ENCODE data around the gene TUBA4B.
A peak's percentile ranks its signal among the peaks of the same experiment; 100 is the strongest.

TUBA4B gene

DNA sequence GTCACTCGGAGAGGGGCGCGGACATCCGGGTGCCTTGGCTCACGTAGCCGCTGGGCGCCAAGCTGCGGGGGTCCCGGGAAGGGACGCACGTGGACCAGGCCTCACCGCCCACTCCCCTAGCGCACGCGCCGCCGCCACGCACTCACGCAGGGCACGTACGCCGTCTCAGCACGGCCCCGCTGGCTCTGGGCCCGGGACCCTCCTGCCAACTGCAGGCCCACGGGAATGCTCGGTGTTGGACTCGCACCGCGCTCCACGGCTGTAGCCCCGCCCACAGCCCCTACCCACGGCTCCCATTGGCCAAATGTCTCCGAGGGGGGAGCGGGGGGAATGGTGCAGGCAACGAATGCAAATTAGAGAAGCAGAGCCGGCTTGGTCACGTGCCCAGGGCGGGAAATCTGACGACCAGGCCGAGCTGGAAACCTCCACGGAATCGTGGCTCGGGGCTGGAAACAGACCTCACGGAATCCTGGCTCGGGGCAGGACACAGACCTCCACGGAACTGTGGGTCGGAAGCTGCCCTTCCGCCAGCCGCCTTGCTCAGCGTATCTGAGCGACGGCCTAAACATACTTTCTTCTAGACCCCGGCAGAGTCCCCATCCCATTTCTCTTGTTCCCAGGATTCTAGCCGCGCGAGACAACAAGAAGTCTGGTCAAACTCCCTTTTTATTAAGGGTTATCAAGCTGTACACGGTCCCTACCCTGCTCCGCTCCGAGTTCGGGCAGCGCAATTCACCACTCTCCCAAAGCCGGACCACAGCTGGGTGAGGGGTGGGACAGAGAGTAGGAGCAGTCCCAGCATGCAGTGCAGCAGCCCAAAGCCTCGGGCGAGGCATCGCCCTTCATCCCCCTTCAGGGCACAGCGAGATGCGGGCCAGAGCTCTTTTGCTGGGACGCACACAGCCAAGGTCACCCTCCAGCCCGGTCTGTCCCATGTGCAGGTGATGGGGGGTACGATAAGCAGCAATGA, 34.0 kb upstream of the TUBA4B start, which contains the start of gene ABCB6:
ABCB6 (minus strand) TSS at position 227 of the 970 bp plus-strand sequence. CDS start 285 bp downstream, outside the sequence.
- DNase-seq (ENCODE audit: low read depth) = no peak

DNA sequence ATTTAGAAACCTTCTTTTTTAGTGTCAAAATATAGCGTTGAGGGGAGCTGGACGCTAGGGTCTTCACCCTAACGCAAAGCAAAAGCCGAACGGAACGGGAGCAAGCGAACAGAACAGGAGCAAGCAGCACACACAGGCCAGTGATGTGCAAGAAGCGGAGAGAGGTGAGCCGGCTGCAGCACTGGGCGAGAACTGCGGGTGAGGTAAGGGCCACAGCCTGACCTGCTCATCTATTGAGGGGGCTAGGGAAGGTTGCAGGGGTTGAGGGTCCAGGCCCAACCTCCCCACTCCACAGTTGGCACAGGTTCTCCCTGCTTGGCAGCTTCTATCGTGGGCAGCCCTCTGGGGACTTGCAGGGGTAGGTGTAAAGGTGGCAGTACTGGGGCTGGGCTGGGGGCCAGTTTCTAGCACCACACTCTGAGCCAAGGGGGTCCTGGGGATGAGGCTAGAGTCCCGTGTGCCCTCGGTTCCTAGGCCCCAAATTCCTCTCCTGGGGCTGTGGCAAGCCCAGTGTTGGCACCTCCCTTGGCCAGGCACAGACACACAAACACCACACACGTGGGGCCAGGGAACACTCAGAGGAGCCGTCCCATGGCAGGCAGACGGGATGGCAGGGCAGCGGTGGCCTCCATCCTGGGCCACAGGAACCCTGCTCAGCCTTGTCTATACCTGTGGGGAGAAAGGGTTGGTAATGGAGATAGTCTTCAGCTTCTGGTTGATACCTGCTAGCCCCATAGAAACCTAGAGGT, 33.1 kb upstream of the TUBA4B start:
- DNase-seq (ENCODE audit: low read depth) = no peak

DNA sequence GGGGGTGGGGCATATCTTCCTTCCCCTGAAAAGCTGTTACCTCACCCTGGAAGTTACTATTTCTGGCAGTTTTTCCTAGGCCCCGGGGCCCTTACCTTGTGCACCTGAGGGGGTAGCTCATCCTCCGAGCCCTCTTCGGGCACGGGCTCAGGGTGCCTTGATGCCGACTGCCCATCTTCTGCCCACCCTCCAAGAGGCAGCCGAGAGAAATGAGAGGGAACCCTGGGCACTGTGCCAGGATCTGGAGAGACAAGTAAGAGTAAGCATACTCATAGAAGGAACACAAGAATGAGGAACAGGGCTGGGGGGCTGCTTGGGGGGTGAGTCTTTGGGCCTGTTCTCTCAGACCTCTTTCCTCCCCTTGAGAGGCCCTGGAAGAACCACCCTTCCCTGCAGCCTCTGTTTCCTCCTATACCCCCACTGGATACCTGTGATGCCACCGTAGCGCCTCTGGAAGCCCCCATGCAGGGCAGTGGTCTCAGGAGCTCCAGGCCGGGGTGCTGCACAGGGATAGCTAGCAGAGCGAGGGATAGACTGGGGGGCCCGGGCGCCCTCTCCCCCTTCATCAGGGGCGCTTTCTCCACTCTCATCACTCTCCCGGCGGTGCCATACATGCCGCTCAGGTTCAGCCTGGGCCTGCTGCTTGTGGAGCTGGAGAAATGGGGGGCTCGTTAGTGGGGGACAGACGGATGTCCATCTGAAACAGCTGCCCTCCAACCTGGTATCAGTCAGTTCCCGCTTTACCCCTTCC, 32.2 kb upstream of the TUBA4B start:
- no peak for DNase-seq (ENCODE audit: low read depth)

DNA sequence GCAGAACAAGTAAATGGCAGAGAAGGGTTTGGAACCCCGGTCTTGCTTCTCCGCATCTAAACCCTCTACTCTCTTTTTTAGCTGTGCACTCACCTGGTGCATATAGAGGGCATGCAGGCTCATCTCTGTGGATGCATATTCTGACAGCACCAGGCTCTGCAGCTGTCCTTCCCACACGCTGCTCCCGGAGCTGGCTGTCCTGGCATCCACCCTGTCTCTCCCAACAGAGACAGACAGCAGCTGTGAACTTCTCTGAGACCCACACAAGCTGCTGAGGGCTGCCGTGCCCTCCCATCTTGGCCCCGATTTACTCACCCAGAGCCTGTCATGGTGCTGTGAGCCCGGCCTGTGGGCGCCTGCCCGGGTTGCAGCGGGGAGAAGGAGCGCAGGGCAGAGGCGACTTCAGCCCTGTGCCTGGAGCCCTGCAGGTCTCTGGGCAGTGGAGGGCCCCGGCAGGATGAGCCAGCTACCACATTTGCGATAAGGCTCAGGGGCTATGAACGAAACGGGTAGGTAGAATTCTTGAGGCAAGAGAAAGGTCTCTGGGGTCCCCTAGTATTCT, 31.0 kb upstream of the TUBA4B start:
- no peak for DNase-seq (ENCODE audit: low read depth)

DNA sequence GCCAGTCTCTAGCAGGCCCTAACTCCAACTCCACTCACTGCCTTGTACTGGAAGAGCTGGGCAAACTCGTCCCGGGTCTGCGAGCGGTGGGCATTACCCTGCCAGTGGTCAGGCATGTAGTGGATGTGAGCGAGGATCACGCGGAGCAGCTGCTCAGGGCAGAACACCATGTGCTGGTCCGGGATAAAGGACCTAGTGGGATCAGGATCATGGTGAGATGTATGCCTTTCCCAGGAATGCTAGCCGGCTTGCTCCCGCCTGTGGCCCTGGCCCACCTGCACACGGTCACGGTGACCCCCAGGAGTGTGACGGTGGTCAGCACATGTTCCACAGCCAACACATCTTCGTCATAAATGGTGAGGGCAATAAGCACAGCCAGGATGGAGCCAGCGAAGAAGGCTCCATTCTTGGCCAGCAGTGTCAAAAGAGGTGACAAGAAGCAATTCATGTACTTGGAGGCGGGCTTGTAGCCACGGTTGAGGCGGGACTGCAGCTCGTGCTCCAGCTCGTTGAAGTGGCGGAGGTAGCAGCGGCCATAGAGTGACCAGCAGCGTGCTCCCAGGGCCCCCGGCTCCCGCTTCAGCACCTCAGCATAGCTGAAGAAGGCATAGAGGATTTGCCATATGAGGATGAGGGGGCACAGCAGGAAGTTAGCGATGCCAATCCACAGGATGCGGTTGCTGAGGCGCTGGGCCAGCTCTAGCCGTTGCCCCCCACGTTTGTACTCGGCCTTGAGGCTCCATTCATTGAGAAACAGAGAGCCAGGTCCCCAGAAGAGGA, 29.0 kb upstream of the TUBA4B start:
- no peak for DNase-seq (ENCODE audit: low read depth)

DNA sequence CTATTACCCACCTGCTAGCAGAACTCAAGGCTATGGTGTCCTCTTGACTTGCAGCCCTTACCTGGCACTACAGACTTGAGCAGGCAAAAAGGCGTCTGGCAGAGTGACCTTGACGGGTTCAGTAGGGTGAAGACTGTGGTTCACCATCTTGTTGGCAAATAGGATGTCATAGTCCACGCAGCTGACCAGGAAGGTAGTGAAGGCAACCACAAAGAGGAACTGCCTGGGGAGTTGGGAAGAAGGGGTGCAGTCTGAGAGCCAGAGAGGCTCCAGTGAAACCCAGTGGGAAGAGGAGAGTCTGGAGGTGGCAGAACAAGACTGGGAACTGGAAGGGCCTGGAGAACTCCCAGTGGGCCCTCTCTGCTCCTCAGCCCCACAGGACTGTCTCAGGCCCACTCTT, 27.7 kb upstream of the TUBA4B start:
- DNase-seq (ENCODE audit: low read depth) = no peak

DNA sequence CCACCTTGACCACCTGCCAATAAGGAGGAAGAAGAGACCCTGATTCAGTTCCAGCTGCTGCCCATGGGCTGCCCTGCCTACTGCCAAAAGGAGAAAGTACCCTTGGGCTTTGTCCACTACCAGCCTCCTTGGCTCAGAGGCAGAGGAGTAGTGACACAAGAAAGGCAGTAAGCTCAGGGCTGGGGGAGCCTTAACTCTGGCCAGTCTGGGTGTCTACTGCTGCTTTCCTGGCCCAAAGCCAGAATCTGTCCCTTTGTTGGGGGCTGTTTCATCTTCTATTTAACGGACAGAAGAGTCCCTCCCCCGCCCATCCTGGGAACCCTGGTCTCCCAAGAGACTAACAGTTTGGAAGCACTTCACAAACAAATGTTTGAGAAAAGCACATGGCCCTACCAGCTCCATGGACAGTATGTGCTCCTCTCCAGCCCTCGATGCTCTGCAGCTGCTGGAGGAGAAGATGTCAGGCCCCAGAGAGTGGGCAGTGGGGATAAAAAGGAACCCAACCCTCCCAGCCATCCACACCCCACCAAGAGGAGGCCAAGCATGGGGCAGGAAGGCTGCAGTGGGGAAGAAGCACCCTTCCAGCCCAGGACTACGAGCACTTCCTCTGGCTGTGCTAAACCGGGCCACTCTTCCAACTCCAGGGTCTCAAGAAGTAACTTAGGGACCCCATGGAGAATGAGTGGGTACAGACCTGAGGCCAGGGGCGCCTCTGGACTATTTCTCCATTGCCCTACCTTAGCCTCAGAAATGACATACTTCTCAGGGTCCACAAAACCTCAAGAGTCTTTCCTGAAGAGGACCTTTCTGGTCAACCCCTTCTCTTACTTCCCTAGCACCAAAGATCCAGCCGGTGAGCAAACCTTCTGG, 24.8 kb upstream of the TUBA4B start:
- no peak for DNase-seq (ENCODE audit: low read depth)

DNA sequence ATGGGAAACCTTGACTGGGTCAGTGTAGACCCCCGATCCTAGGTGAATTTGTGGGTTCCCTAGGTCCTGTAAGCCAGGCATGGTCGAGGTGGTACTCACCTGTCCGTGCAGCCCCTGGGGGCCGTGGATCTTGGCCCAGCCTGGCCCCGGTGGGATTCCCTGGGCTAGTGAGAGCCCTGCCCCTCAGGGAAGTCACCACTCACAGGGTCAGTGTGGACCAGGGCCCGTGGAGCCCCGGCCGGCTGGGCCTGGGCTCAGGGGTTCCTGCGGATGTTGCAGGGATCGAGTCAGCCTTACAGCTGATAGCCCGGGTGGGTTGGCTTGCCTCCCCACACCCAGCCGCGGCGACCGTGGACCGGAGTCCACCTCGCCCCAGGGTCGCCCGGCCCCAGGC, 24.1 kb upstream of the TUBA4B start:
- no peak for DNase-seq (ENCODE audit: low read depth)

DNA sequence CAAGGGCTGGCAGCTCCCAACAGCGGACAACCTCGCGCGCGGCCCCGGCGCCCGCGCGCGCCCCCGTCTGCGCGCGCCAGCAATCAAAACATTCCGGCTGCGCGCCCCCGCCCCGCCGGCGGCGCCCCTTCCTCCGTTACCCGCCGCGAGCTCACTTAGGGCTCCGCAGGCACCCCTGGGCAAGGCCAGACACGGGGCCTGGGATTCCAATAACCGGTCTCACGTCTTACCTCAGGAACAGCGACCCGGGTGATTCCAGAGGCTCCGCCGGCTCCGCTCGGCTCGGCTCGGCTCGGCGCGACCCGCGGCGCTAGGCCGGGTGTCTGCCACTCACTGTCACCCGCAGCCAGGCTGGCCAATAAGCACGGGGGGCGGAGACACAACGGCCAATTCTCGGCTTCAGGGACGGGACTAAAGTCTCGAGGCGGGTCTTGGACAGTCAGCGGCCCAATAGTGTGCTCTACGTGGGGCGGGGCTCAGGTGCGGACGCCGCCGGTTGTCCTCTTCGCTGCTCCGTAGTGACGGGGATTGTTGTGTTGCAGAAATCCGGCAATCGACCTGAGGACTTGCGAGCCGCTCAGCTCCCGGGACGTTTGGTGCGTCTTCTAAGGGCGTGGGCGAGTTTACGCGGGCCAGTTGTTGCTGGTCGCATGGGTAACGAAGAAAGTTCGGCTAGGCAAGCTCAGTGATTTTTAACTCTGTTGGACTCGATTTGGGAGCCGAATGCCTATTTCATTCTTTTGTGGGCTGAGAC, 23.6 kb upstream of the TUBA4B start, which contains the start of the genes ANKZF1 and ATG9A:
ANKZF1 (plus strand) TSS at position 502 of the 754 bp plus-strand sequence. CDS start 452 bp downstream, outside the sequence.
ATG9A (minus strand) TSS at position 332 of the 754 bp plus-strand sequence. CDS start 1,612 bp downstream, outside the sequence.
- DNase-seq (ENCODE audit: low read depth) = peak; percentile 93

DNA sequence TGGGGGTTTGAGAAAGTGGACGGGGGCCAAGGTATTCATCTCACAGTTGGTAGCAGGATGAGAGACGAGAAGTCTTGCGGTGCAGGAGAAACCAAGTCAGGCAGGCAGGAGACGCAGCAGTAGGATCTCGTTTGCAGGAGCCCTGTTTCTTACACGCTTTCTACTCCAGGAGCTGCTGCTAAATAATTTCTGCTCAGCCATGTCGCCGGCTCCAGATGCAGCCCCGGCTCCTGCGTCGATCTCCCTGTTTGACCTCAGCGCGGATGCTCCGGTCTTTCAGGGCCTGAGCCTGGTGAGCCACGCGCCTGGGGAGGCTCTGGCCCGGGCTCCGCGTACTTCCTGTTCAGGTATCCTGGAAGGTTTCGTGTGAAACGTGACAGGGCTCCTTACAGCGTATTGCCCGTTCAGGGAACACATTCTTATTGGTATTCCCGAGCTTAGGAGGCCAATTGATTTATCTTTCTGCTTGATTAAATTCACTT, 22.9 kb upstream of the TUBA4B start:
- no peak for DNase-seq (ENCODE audit: low read depth)

DNA sequence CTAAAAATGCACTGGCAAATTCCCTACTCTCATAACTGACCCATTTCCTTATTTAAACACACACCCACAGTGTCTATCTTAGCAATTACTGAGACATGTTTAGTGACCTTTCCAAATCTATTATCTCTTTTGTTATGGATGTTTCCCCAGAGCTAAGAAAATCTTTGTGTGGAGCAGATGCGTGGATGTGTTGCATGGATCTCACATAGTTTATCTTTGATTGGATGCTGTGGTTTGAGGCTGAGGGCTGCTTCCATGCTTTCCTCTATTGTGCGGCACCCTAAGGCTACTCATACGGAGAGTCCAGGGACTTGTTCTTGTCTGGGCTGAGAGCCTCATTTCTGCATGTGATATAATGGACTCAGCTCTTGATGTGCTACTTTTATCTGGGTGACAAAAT, 18.7 kb upstream of the TUBA4B start:
- DNase-seq (ENCODE audit: low read depth) = no peak

DNA sequence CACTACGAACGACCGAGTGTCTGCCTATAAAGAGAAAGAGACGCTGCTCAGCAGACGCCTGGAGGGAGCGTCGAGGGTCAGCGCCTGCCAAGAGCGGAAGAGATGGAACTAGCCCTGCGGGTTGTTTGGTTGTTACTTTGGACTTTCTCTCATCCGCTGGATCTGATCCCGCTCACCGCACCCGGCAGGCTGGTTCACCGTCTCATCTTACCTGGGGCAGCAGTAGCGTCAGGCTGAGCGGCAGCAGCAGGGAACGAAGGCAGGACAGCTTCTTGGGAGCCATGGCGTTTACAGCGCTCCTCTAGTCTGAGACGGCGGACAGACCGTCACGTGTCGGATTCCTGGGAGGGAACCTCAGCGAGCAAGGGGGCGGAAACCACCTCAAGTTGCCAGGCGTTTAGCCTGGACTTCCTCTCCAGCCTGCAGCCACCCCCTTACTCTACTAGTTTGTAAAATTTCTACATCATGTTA, 9.7 kb upstream of the TUBA4B start:
- DNase-seq (ENCODE audit: low read depth) = no peak

DNA sequence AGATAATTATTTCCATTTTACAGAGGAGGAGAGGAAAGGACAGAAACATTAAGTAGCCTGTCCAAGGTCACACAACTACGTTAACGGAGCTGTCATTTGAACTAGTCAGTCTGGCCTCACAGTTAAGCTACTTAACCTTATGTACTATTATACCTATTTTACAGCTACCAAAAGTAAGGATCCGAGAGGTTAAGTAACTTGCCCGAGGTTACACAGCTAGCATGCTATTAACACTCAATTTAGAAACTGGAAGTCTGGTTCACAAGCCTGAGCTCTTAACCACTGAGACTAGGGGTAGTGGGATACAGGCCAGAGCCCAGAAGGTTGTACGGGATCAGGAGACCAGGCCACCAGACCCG, 8.3 kb upstream of the TUBA4B start:
- no peak for DNase-seq (ENCODE audit: low read depth)

DNA sequence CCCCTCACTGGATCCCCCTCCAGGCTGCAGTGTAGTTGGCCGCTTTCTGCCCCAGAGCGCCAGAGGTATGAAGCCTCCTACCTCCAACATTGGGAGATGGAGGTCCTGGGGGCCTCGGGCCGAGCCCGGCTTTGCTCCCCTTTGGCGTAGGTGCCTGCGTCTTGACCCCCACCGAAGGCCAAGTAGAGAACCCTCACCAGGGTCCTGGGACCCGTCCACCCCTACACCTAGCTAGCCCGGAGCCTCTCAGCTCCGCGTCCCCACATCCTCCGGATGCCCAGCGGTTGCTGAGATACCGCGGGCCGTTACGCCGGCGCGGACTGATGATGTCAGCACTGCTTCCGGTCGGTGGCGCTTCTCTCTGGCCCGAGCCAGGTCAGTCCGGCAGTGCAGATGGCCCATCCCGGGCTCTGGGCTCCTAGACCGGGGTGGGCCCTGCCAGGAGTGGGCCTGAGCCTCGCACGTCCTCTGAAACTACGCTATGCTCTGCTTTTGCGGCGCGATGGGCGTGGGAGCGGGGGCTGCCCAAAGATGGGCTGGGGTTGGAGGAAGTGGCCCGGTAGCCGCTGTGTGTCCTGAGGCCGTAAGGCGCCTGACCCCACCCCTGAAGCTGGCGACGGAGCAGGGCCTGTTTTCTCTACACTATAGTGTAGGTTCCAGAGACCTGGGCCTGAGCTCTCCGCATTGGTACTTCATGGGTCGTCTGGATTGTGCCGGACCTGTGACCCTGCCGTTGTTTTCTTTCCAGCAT, 7.7 kb upstream of the TUBA4B start, which contains the start of the genes GLB1L and STK16:
GLB1L (minus strand) TSS at position 297 of the 751 bp plus-strand sequence. CDS start 1,871 bp downstream, outside the sequence.
STK16 (plus strand) TSS at position 332 of the 751 bp plus-strand sequence. CDS start 521 bp downstream, outside the sequence.
- DNase-seq (ENCODE audit: low read depth) = peak; percentile 65

DNA sequence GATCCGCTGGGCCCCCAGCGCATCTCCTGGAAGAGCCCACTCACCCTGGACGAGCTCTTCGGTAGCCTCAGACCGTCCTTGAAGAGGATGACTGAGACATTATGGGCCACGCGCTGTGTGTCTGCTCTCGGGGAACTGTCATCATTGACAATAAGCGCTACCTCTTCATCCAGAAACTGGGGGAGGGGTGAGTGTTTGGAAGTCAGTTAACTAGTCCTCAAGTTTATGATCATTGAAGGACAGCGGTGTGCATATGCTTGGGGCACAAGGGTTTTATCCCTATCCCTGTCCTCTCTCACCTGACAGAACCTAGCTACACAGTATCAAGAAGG, 7.2 kb upstream of the TUBA4B start:
- no peak for DNase-seq (ENCODE audit: low read depth)

DNA sequence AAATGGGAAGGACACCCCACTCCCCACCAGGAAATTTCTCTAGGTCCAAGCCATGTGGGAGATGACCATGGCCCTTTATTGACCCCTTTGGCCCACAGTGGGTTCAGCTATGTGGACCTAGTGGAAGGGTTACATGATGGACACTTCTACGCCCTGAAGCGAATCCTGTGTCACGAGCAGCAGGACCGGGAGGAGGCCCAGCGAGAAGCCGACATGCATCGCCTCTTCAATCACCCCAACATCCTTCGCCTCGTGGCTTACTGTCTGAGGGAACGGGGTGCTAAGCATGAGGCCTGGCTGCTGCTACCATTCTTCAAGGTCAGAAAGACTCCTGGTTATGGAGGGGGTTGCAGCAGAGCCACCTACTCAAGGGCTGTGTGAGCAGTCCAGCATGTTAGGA, 6.5 kb upstream of the TUBA4B start:
- no peak for DNase-seq (ENCODE audit: low read depth)

DNA sequence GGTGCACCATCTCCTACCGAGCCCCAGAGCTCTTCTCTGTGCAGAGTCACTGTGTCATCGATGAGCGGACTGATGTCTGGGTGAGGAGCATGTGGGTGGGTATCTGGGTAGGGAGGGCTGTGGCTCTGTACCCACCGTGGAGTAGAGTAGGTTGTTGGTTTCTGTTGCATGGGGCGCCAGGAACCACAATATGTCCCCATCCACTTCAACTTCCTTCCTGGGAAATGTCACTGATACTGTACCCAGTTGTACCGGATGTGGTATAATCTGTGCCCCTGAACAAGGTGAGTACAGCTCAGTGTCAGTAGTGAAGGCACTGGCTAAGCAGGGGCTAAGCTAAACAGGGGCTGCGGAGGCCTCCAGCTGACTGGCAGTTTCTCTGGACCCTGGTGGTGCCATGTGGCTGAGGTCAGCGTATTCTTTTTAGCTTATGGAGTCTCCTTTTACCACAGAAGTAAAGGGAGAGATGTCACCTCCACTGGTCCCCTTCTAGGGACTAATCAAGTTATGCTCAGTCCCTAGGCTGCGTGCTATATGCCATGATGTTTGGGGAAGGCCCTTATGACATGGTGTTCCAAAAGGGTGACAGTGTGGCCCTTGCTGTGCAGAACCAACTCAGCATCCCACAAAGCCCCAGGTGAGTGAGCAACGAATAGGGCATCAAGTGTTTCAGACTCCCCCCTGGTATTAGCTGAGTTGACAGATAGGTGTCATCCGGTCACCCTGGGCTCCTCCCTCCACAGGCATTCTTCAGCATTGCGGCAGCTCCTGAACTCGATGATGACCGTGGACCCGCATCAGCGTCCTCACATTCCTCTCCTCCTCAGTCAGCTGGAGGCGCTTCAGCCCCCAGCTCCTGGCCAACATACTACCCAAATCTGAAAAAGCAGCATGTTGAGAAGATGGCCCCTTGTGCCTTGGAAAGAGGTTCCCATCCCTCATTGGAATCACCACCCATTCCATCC, 5.1 kb upstream of the TUBA4B start:
- DNase-seq (ENCODE audit: low read depth) = no peak
